AG09319 (cell line): Measurements from ENCODE around the gene ARHGAP22.

ENCODE experiments used
- DNase-seq: peaks from one replicate; pipeline ENCODE4 v3.0.0-alpha.2; 2010; ENCODE audit warnings: low read depth; ENCODE audit errors: extremely low read depth
- CTCF ChIP-seq: IDR thresholded peaks from 2 replicates; pipeline ENCODE4 v1.5.1; 2011; ENCODE audit warnings: low read depth, mild to moderate bottlenecking, inconsistent platforms, low read length, moderate library complexity

The ARHGAP22 gene

DNA sequence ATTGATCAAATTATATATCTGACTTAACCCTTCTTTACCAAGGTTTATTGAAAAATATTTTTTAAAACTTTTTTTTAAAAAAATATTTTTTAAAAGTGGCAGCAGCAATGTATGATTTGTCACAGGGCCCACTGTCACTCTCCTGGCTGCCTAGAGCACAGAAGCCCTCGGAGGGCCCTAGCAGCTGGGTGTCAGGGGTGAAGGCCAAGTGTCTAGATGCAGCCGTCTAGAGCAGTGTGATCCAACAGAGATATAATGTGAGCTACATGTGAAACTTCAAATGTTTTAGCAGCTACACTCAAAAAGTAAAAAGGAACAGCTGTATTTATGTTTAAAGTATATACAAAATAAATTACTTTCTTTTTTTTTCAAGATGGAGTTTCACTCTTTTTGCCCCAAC is 112.7 kb downstream of the ARHGAP22 start:
- TF ChIP-seq CTCF: no peak
- DNase-seq: no peak

DNA sequence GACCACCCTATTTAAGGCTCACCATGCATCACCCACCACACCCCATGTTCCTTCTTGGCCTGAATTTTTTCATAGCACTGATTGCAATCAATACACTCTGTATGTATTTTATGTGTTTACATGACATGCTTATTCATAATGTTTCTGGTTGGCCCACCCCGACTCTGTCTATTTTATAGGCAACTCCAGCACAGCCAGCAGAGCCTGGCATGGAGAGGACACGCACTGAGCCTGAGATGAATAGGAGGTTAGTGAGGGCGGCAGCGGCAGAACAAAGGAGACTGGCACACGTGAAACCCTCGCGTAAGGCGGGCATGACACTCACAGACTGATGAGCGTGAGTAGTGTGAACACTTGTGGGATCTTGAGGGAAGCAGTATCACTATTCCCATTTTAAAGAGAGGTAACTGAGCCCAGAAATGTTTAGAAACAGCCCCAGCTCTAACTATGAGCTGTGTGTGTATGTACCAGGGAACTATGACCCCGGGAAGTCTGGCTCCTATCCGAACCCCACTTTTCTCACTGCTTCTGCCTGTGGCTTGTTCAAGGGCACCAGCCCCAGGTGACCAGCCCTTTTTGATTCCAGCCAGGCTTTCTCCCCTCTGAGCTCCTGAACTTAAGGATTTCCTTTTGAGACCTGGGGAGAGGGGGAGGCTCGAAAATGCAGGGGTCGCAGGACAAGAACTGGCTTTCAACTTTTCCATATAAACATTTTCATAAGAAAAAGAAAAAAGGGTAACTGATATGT is 113.3 kb downstream of the ARHGAP22 start:
- DNase-seq: no peak
- no peak for TF ChIP-seq CTCF

DNA sequence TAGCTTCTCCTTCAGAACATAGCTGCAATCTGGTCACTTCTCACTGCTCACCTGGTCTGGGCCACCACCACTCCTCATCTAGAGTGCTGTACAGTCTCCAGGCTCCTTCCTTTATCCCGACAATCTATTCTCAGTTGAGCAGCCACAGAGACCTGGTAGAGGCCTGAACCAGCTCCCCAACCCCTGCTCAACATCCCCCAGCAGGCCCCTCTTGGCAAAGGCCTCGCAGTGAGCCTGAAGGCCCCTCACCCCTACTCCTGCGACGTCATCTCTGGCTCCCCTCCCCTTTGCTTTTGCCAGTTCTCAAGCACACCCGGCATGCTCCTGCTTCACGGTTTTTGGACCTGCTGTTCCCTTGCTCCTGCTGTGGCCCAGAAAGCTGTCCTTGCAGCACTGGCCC is 113.9 kb downstream of the ARHGAP22 start:
- DNase-seq: no peak
- no peak for TF ChIP-seq CTCF

GRCh38 chr10:48490571-48490940 is 114.3 kb downstream of the ARHGAP22 start:
- TF ChIP-seq CTCF: no peak
- no peak for DNase-seq

- no peak for DNase-seq
- no peak for TF ChIP-seq CTCF
Observed at GRCh38 chr10:48489099-48489498, 115.8 kb downstream of the ARHGAP22 start.

DNA sequence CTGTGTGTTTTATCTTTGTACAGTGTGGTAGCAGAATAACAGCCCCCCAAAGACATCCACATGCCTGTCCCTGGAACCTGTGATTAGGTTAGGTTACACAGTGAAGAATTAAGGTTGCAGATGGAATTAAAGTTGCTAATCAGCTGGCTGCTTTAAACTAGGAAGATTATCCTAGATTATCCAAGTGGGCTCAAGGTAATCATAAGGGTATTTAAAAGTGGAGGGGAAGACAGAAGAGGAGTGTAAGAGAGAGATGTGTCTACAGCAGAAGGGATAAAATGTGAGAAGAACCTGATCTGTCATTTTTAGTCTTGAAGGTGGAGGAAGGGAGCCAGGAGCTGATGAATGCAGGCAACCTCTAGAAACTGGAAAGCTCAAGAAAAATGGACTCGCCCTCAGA is 117.6 kb downstream of the ARHGAP22 start:
- no peak for DNase-seq
- TF ChIP-seq CTCF: no peak

GRCh38 chr10:48485711-48486110 is 119.2 kb downstream of the ARHGAP22 start:
- no peak for TF ChIP-seq CTCF
- no peak for DNase-seq
